GM12801 (cell line): ENCODE measurements around the gene CADPS.

Experiments
- CTCF ChIP-seq: IDR thresholded peaks from one replicate; pipeline ENCODE4 v1.5.1; 2011; ENCODE audit warnings: control low read depth; ENCODE audit not compliant: insufficient read length; ENCODE audit errors: extremely low read depth

CADPS gene

GRCh38 chr3:62372621-62373041 lies 502.6 kb downstream of the CADPS start:
- TF ChIP-seq CTCF, result no peak

- no peak for TF ChIP-seq CTCF
Observed at GRCh38 chr3:62371720-62372591, 503.3 kb downstream of the CADPS start.

GRCh38 chr3:62370858-62371719 lies 504.1 kb downstream of the CADPS start:
- no peak for TF ChIP-seq CTCF

- no peak for TF ChIP-seq CTCF
Observed at GRCh38 chr3:62370112-62370857, 504.9 kb downstream of the CADPS start.

GRCh38 chr3:62369476-62369743 lies 505.8 kb downstream of the CADPS start:
- no peak for TF ChIP-seq CTCF

GRCh38 chr3:62368705-62369475 lies 506.3 kb downstream of the CADPS start:
- no peak for TF ChIP-seq CTCF
